BJ (cell line): ENCODE data around the gene UBE2S. TPM values are rescaled to one million over a fixed set of nuclear protein-coding genes. Genes with fewer than 3 reads are reported as not detected.

Experiments used
- CTCF ChIA-PET: fragments of 350-600 bp; formaldehyde crosslinking; extraction: SDS; loops from one replicate; lab custom pipeline; 2021; ENCODE audit warnings: antibody characterized with exemption, inconsistent platforms; lab: Yijun Ruan, JAX
- POLR2A ChIA-PET: fragments of 300-600 bp; sonication (Branson Sonifier 250); formaldehyde crosslinking; extraction: SDS; loops from one replicate; lab custom pipeline; 2021; ENCODE audit warnings: antibody characterized with exemption; lab: Charles Lee
- DNase-seq: peaks from one replicate; pipeline ENCODE4 v3.0.0-alpha.2; 2011; ENCODE audit warnings: low read depth
- H3K27me3 ChIP-seq: 2 replicates; pipeline ENCODE4 v1.6.0; 2011; ENCODE audit warnings: low read length; ENCODE audit not compliant: control insufficient read depth, insufficient read depth
- H3K36me3 ChIP-seq: 2 replicates; pipeline ENCODE4 v1.5.1; 2011; ENCODE audit warnings: low read length; ENCODE audit not compliant: control insufficient read depth, insufficient read depth
- H3K4me3 ChIP-seq: 2 replicates; pipeline ENCODE4 v1.5.1; 2011; ENCODE audit warnings: low read depth, mild to moderate bottlenecking, control low read depth, low read length
- polyA plus RNA-seq: library from polyadenylated mRNA; depleted of rRNA; stranded (reverse); fragments of >200 nt; gene quantifications from 2 replicates; pipeline ENCODE4 v1.2.3, GENCODE V29; 2011
- TF ChIP-seq, protein P1 (sequence below): IDR thresholded peaks from 2 replicates; pipeline ENCODE4 v1.5.1; 2011; ENCODE audit warnings: low read depth, mild to moderate bottlenecking, control low read depth, inconsistent platforms, low read length, moderate library complexity; ENCODE audit not compliant: insufficient read depth

UBE2S gene
- polyA plus RNA-seq, 1 experiment: 79.4 TPM

GRCh38 chr19:55373993-55374757 lies 33.4 kb downstream of the UBE2S start:
- H3K4me3 ChIP-seq: no peak overlapping the region
- TF ChIP-seq, protein P1, sequence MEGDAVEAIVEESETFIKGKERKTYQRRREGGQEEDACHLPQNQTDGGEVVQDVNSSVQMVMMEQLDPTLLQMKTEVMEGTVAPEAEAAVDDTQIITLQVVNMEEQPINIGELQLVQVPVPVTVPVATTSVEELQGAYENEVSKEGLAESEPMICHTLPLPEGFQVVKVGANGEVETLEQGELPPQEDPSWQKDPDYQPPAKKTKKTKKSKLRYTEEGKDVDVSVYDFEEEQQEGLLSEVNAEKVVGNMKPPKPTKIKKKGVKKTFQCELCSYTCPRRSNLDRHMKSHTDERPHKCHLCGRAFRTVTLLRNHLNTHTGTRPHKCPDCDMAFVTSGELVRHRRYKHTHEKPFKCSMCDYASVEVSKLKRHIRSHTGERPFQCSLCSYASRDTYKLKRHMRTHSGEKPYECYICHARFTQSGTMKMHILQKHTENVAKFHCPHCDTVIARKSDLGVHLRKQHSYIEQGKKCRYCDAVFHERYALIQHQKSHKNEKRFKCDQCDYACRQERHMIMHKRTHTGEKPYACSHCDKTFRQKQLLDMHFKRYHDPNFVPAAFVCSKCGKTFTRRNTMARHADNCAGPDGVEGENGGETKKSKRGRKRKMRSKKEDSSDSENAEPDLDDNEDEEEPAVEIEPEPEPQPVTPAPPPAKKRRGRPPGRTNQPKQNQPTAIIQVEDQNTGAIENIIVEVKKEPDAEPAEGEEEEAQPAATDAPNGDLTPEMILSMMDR: no peak
- no peaks in the 10 kb centered on the region; the same call in 1 of the 2 replicates for H3K36me3 ChIP-seq
- ChIA-PET POLR2A (interaction anchor here (0.6 kb wide), 1 partner anchor 94 kb away, joined by 3 read pairs; the partner anchor contains the start of gene HSPBP1), CTCF (interaction anchor here (2.7 kb wide), 1 partner anchor 10 kb away, joined by 8 read pairs; the partner anchor contains the start of gene TMEM238)
- DNase-seq: no peak
- H3K27me3 ChIP-seq: no peaks in the 10 kb centered on the region

- H3K27me3 ChIP-seq: no peaks in the 10 kb centered on the region
- DNase-seq: no peak
- TF ChIP-seq, protein P1: no peak
- H3K4me3 ChIP-seq: no peak overlapping the region
- ChIA-PET CTCF (interaction anchor here (1.1 to 2.7 kb wide), 3 partner anchors 11 to 34 kb away, joined by 3 to 8 read pairs (median 3); partner anchors contain the start of genes KMT5C and TMEM238), POLR2A (interaction anchor here (0.6 kb wide), 2 partner anchors 41 to 93 kb away, joined by 3 to 4 read pairs; partner anchors contain the start of gene HSPBP1)
- H3K36me3 ChIP-seq: no peaks in the 10 kb centered on the region; the same call in 1 of the 2 replicates
Observed at GRCh38 chr19:55373306-55373992, 34.1 kb downstream of the UBE2S start.

DNA sequence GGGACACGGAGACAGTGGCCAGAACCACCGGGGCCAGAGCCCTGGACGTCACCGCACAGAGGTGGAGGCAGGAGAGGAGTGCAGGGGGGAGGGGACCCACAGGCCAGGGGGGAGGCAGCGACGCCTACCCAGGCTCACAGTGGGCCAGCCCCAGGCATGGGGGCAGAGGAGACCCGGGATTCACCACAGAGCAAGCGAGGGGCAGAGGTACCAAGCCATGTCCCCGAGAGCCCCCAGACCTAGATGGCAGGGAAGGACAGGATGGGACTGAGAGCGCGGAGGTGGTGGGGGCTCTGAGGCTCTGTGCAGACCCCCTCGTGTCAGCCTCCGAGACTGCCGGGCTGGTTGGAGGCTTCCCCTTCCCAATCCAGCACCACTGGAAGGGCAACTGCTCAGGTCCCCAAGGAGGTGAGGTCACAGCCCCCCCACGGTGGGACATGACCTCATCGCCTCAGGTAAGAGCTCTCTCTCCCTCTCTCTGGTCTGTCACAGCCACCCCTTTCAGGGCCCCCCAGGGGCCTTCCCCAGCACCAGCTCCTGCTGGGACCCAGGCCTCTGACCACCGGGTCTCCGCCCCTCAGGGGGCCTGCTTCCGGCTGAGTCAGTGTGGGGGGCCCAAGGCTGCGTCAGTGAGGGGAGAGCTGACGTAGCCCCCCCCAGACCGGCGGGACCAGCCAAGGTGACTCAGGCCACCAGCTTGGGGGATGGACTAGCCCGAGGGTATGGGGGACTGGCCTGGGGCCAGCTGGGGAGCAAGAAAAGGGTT lies 35.1 kb downstream of the UBE2S start:
- no peak overlapping the region for H3K4me3 ChIP-seq
- H3K36me3 ChIP-seq: no peaks in the 10 kb centered on the region; the same call in 1 of the 2 replicates
- no peak for DNase-seq
- no peaks in the 10 kb centered on the region for H3K27me3 ChIP-seq
- CTCF ChIA-PET: interaction anchor here (0.8 to 1.2 kb wide), 3 partner anchors 10 to 33 kb away, joined by 3 read pairs; partner anchors contain the start of gene KMT5C
- POLR2A ChIA-PET: interaction anchor here (0.6 kb wide), 1 partner anchor 40 kb away, joined by 4 read pairs; no protein-coding TSS in a partner anchor
- TF ChIP-seq, protein P1: no peak

- POLR2A ChIA-PET: interaction anchor here (1.8 kb wide), 1 partner anchor 31 kb away, joined by 6 read pairs; the partner anchor contains the start of gene KMT5C
- CTCF ChIA-PET: interaction anchor here (1.0 to 2.5 kb wide), 2 partner anchors 14 to 69 kb away, joined by 4 to 15 read pairs; partner anchors contain the start of gene TMEM238
- DNase-seq: no peak
- TF ChIP-seq, protein P1: no peak
- Histone ChIP-seq H3K4me3 (peak within 1 kb of the TSS; percentile 73), H3K36me3 (no peaks in the 10 kb centered on the region; the same call in 1 of the 2 replicates), H3K27me3 (no peaks in the 10 kb centered on the region)
Observed at GRCh38 chr19:55370305-55370988, 37.1 kb downstream of the UBE2S start, which contains the start of gene IL11. IL11 (minus strand) TSS chr19:55370463; CDS start chr19:55370310, 153 bp downstream.
